ENCODE data around the gene GRHL3.

Gene GRHL3

GRCh38 chr1:24403806-24404205 is 84.6 kb downstream of the GRHL3 start:
- no peak for DNase-seq (ENCODE audit: low read depth)

All from non-pigmented ciliary epithelial cell (primary cell).